GM08714 (cell line): ENCODE data around the gene CHST11.

Experiments used
- H3K4me3 ChIP-seq: fragments of 200-500 bp; sonication (Bioruptor generic); 2 replicates; pipeline ENCODE4 v1.5.1; 2014; ENCODE audit warnings: mild to moderate bottlenecking, low read length, inconsistent platforms
- ZNF274 ChIP-seq: IDR thresholded peaks from 2 replicates; pipeline ENCODE4 v1.6.1; 2012; ENCODE audit warnings: mild to moderate bottlenecking, low read depth, low read length

The CHST11 gene

DNA sequence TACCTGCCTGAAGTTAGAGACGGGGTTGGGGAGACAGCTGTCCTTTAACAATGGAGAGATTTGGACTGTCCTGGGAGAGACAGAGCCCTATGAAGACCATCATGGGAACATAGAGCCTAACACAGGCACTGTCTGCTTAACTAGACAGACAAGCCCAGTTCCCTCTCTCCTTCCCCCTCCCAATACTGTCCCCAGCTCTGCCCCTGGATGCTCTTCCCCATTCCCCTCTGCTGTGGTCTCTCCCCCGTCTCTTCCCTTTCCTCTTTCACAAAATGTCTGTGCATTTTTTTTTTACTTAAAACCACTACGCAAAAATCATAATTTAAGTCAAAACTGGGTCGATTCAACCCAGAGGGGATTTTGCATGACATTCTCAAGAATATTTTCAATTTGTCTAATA lies 232.9 kb downstream of the CHST11 start:
- TF ChIP-seq ZNF274 = no peak
- no peak overlapping the region for H3K4me3 ChIP-seq

DNA sequence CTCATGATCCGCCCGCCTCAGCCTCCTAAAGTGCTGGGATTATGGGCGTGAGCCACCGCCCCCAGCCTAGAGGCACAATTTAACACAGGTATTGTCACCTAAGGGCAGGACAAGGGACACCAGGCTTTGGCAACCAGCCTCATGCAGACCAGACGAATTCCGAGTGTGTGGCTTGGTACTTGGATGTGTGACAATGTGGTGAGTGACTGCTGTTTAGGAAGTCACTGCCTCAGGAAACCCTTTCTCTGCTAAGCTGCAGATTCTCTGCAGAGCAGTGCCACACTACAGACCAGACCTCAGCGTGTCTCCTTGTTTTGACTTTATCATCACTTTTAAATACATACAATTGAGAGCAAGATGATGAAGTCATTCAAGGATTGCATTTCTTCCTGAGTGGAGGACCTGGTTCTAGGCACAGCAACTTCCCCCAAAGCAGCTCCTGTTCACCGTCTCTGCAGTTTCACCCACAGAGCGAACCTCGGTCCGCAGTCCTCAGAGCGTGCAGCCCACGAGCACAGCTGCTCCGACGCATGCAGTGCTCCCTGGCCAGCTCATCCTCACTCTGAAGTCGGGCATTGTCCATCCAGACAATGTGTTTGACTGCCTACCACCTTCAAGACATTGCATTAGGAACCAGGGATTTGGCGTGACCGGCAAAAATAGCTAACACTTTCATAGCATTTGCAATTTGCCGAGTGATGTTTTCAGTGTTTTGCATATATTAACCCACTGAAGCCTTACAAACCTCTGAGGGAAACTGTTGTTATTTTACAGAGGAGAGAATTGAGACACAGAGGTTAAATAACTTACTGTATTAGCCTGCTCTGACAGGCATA lies 235.2 kb downstream of the CHST11 start:
- TF ChIP-seq ZNF274 = no peak
- H3K4me3 ChIP-seq = peak overlapping the region; percentile 19; the same call in 1 of the 2 replicates

DNA sequence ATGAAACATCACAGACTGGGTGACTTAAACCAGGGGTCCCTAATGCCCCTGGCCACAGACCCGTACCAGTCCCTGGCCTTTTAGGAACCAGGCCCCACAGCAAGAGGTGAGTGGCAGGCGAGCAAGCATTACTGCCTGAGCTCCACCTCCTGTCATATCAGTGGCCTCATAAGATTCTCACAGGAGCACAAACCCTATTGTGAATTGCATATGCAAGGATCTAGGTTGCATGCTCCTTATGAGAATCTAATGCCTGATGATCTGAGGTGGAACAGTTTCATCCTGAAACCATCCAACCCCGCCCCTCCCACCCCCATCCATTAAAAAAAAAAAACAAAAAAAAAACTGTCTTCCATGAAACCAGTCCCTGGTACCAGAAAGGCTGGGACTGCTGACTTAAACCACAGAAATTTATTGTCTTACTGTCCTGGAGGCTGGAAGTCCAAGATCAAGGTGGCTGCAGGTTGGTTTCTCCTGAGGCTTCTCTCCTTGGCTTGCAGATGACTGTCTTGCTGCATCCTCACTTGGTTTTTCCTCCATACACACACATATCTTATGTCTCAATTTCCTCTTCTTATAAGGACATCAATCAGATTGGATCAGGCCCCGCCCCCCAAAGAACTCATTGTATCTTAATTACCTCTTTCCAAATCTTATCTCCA lies 235.9 kb downstream of the CHST11 start:
- no peak for TF ChIP-seq ZNF274
- H3K4me3 ChIP-seq = peak overlapping the region; percentile 19; the same call in 1 of the 2 replicates

GRCh38 chr12:104693493-104693892 lies 236.7 kb downstream of the CHST11 start:
- no peak overlapping the region for H3K4me3 ChIP-seq
- TF ChIP-seq ZNF274 = no peak

- TF ChIP-seq ZNF274 = no peak
- no peak overlapping the region for H3K4me3 ChIP-seq
These were observed 237.4 kb downstream of the CHST11 start for GRCh38 chr12:104694161-104694560.

DNA sequence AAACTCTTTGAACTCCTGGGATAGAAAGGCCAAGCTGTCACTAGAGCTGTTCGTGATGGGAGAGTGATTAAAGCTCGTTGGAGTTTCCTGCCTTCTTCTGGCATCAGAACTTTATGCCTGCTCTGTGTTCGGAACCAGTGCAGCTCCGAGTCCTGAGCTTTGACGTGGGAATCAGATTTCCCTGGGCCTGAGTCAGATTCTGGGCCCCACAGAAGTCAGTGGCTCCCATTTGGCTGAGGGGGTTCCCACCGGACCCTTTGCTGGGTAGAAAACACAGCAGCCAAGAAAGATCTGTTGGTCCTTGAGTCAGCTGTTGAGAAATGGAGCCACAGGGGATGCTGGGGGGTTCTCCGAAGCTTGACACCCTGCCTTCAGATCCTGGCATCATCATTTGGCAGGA lies 238.0 kb downstream of the CHST11 start:
- H3K4me3 ChIP-seq = no peak overlapping the region
- TF ChIP-seq ZNF274 = no peak

GRCh38 chr12:104695453-104696148 lies 238.9 kb downstream of the CHST11 start:
- H3K4me3 ChIP-seq = peak overlapping the region; percentile 5; the same call in 1 of the 2 replicates
- no peak for TF ChIP-seq ZNF274

GRCh38 chr12:104697186-104697585 lies 240.4 kb downstream of the CHST11 start:
- no peak overlapping the region for H3K4me3 ChIP-seq
- TF ChIP-seq ZNF274 = no peak

DNA sequence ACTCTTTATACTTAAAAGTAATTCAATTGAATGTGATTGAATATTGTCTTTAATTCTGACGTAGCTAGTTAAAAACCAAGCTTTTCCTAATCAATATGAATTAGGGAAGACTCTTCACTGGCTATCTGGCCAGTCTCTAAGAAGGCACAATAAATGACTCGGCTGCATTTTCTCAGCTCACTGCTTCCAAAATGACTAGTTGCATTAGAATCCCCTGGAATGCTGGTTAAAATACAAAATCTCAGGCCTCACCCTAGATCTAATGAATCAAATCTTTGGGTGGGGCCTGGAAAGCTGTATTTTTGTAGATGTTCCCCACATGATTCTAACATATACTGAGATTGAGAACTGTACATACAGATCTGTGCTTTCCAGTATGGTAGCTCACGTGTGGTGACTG lies 242.1 kb downstream of the CHST11 start:
- H3K4me3 ChIP-seq = no peak overlapping the region
- no peak for TF ChIP-seq ZNF274

DNA sequence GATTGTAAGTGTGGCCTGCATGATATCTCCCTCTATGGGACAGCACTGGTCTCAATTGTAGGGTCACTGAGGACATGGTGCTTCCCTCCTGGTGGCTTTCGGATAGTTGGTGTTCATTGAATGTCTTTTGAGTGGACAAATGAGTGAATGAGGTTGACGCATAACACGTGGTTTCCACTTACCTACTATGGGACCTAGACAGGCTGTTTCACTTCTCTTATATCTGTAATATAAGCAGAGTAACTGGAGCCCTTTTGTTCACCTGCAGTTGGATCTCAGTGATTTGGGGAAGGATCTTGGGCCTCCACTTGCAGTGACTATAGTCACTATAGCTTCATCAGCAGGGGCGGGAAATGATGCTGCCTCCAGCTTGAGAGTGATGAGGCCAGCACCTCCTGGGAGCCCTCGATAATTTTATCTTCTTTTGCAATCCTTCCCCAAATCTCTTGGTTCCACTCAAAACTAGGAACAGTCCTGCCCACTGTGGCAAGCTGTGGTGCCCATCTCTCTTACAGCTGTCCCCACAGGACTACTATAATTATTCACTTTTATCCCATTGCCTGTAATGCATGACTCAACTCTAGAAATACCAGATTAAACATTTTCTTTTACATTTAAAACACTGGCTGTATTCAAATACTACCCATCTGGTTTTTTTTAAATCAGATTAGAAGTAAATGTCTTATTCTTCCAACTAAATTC lies 242.9 kb downstream of the CHST11 start:
- no peak for TF ChIP-seq ZNF274
- H3K4me3 ChIP-seq = no peak overlapping the region

DNA sequence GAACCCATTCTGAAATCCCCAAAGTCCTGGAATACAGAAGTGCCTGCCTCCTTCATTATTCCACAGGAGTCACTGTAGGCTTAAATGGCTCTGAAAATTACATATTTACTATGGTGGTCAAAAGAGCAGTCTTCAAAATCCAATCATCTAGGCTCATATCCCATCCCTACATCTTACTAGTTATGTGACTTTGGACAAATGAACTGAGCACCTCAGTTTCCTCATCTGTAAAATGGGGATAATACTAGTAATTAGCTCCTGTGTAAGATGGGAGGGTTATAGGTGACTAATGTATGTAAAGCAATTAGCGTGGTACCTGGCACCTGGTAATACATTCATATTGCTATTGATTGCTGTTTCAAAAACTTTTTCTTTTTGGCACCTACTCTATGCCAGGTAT lies 243.6 kb downstream of the CHST11 start:
- no peak overlapping the region for H3K4me3 ChIP-seq
- TF ChIP-seq ZNF274 = no peak

GRCh38 chr12:104701301-104701700 lies 244.6 kb downstream of the CHST11 start:
- no peak for TF ChIP-seq ZNF274
- H3K4me3 ChIP-seq = no peak overlapping the region

GRCh38 chr12:104701756-104702155 lies 245.0 kb downstream of the CHST11 start:
- TF ChIP-seq ZNF274 = no peak
- H3K4me3 ChIP-seq = no peak overlapping the region

- no peak for TF ChIP-seq ZNF274
- H3K4me3 ChIP-seq = no peak overlapping the region
These were observed 245.9 kb downstream of the CHST11 start for GRCh38 chr12:104702565-104703139.

- no peak overlapping the region for H3K4me3 ChIP-seq
- TF ChIP-seq ZNF274 = no peak
These were observed 246.6 kb downstream of the CHST11 start for GRCh38 chr12:104703372-104703771.
